Uterus (tissue), 2 donors: ENCODE measurements around the gene XYLT1.

Experiments used
- CTCF ChIP-seq, 4 experiments: fragments of 200-600 bp in 2 of 4; fragments of 450-650 bp in 2 of 4; sonication (generic) in 2 of 4; IDR thresholded peaks; one replicate each; pipeline ENCODE4 v1.5.1; 2016 to 2019; ENCODE audit warnings: antibody characterized with exemption in 4 of 4, mild to moderate bottlenecking in 2 of 4, moderate library complexity in 1 of 4
- POLR2A ChIP-seq, 2 donors: fragments of 450-650 bp; IDR thresholded peaks; one replicate each; pipeline ENCODE4 v1.6.1; 2016; ENCODE audit warnings: antibody characterized with exemption in 2 of 2, mild to moderate bottlenecking in 1 of 2, moderate library complexity in 1 of 2

GRCh38 chr16:17387256-17387655 is 83.5 kb downstream of the XYLT1 start:
- TF ChIP-seq CTCF (IDR thresholded peaks at IDR 0.05) (no peak), POLR2A (IDR thresholded peaks at IDR 0.05) (no peak)
